GM03348 (cell line): ENCODE results near the gene ITPKA.
"Not testable (repeated sequence)": the region's sequence is repeated elsewhere in the genome, so short reads cannot be mapped to it uniquely, and the experiment has no call there.

Source experiments
- DNase-seq: peaks from one replicate; pipeline ENCODE4 v3.0.0; 2012; ENCODE audit warnings: low spot score

ITPKA gene

DNA sequence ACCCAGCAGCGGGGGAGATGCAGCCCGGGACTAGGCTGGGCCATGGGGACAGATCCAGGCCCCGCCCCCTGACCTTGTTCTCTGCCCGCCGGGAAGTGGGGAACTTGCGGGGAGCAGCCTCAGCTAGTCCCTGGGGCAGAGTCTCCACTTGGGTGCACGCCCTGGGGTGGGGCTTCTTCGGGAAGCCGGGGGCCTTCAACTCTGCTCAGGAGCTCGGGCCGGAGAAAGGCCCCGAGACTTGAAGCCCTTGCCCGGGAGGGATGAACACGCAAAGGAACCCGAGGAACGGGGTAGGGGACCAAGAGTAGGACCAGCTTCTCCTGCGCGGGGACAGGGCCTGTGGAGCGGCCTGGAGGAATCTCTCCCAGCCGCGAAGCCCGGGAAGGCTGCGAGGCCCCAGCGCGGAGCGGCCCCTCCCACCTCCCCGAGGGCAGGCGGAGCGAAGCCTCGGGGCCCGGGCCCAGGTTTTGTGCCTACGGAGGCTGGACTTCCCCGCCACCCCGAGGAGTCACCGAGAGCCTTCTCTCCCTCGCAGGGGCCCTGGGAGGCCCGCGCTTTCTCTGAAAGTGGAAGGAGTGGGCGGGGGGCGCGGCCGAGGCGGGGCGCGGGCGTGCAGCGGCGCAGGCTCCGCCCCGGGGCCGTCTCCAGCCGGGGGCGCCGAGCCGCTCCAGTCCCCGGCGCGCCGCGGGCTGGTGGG, at the start of gene ITPKA:
Gene ITPKA (plus strand): TSS at position 670 of the 697 bp plus-strand sequence. CDS start 54 bp downstream, outside the sequence.
- DNase-seq = peak; percentile 90

DNA sequence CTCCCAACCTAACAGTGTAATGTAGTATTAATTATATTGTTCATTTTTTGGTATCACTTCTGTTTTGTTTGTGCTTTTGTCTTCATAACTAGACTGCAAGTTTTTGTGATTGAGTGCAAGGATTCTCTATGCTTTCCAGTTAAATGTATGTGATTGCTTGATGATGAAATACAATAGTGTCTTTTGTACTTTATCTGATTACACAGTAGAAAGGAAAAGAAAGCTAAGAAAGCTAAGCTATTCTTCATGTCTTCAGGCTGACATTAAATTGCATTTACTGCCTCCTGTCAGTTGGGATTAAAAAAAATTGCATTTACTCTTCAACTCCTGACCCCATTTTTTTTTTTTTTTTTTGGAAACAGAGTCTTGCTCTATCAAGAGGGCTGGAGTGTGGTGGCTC, 48.3 kb upstream of the ITPKA start:
- DNase-seq = no peak

- DNase-seq = no peak
Measured at GRCh38 chr15:41462084-41462795, 31.4 kb upstream of the ITPKA start.

DNA sequence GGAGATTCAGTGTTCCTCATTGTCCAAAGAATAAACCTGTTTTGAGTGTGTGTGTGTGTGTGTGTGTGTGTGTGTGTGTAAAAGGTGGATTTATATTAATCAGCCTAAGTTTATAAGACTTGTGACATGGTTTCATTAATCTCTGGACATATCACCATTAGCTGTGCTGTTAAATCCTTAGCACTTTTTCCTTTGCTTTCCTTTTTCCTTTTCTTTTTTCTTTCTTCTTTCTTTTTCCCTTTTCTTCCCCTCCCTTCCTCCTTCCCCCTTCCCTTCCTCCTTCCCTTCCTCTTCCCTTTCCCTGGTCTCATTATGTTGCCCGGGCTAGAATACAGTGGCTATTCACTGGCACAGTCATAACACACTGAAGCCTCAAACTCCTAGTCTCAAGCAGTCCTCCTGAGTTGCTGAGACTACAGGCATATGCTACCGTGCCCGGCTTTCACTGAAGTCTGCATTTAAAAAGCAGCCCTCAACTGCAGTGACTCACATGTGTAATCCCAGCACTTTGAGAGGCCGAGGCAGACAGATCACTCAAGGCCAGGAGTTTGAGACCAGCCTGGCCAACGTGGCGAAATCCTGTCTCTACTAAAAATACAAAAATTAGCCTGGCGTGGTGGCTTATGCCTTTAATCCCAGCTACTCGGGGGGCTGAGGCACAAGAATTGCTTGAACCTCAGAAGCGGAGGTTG, 28.6 kb upstream of the ITPKA start:
- no peak for DNase-seq

DNA sequence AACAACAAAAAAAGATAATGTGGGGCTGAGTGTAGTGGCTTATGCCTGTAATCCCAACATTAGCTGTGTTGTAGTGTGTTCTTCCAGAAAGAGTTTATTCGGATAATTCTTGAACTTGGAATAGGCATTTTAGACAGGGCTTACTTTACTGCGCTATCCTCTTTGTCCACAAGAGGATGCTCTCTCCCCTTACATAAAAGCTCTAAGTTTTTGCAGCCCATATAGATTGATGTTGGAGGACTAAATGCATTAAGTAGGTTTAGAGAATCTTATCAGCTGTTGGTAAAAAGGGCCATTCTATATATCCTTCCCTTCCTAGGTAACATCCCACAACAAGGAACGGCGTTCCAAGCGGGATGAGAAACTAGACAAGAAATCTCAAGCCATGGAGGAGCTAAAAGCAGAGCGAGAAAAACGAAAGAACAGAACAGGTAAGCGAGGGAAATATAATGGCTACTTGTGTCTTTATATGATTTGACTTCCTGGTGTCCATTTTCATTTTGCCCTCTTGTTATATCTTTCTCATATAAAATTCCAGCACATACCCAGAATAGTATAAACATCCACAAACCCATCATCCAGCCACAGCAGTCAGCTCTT, 27.8 kb upstream of the ITPKA start:
- peak; percentile 57 for DNase-seq

- no peak for DNase-seq
Measured at GRCh38 chr15:41466711-41467110, 27.0 kb upstream of the ITPKA start.

GRCh38 chr15:41469644-41470043, 24.0 kb upstream of the ITPKA start:
- not testable (repeated sequence) for DNase-seq

GRCh38 chr15:41473418-41473817, 20.3 kb upstream of the ITPKA start:
- no peak for DNase-seq

- no peak for DNase-seq
Measured at GRCh38 chr15:41474436-41474835, 19.2 kb upstream of the ITPKA start.

- no peak for DNase-seq
Measured at GRCh38 chr15:41474941-41475340, 18.7 kb upstream of the ITPKA start.

DNA sequence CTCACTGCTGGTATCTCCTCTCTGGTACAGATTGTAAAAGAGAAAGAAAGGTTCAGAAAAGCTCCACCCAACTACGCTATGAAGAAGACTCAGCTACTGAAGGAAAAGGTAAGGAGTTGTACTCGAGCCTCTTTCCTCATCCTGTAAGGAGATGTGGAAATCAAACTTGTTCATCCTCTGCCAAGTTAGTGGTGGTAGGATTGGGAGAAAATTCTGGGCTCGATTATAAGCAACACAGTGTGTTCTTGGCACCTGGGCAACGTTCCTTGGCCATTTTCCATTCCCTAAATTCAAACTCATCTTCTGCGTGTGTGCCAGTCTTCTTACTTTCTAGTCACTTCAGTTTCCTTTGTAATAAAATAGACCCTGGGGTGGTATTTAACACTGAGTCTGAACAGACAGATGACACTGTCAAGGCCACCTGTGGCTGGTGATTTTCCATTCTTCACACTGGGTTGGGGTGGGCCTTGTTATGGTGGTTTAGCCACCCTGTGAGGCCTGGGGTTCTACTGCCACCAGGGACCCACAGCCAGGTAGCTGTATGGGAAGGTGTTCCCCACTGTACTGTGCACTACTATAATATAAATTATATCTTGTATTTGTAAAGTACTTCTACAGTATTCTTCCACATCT, 17.1 kb upstream of the ITPKA start:
- no peak for DNase-seq

DNA sequence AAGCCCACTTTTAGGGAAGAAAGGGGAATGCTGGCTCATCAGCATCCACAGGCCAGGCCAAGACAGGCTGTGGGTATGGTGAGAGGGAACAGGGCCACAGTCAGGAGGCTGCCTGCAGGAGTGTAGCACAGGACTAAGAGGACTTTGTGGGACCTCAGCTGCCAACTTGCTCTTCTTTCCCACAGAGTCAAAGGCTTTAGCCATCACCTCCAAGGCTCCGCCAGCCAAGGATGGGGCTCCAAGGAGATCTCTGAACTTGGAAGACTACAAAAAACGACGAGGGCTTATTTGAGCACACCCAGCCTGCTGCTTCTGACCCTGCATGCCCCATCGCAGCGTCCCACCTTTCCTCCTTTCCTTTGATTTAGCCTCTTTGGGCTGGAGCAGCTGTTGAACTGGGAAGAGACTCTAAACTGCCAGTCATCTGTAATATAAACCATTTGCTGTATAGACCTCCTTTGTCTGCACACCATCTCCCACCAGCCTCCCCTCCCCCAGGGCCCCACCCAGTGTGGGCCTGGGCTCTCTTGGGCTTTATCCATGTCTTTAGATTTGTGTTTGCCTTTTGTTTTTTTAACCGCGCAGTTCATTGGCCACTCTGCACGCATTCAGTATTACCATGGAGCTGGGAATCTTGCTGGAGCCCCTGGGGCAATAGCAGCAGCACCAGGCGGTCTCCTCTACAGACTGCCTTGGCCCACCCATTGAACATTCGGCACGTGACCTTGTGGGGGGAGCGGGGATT, 13.1 kb upstream of the ITPKA start:
- DNase-seq = no peak

GRCh38 chr15:41482110-41482877, 11.4 kb upstream of the ITPKA start:
- DNase-seq = no peak

- no peak for DNase-seq
Measured at GRCh38 chr15:41483115-41483514, 10.6 kb upstream of the ITPKA start.

DNA sequence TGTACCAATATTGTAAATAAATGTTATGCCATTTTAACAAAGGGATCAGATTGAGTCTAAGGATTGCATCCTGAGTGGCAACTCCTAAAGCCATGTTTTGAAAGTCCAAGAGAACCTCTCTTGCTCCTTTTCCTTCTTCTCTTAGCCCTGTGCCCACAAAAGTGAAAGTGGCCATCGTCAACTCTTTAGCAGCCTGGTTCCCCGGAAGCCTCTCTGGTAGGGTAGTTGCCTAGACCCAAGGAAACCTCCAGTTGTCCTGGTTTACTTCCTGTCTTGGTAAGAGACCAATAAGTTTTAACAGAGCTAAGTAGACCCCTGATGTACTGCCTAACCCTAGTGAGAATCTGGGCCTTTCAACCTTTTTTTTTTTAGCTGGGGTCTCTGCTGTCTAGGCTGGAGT, 10.2 kb upstream of the ITPKA start:
- DNase-seq = no peak

DNA sequence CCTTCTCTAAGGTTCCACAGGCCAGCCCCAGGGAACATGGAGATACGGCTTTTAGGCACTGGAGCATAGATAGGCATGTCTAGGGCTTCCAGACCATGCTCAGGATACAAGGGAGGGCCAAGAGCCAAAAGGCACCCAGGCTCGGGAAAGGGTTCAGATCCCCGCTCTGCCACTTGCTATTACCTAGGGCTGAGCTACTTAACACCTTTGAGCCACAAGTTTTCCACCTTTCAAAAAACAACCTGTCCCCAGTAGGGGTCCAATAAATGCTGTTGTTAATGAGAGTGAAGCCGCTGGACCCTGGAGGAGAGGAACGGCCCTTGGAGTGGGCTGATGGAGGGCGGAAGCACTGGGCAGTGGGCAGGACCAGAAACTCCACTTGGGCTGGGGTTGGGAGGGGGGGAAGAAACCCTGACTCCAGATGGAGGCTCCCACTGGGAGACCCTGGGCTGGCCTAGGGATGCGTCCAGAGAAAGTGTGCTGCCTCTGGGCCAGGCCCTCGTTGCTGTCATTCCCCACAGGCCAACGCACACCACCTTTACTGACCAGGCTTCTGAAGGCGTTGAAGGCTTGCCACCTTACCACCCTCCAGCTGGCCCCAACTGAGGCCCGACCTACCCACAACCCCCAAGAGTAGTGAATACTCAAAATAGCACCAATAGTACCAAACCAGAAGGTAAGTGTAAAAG, 8.6 kb upstream of the ITPKA start:
- no peak for DNase-seq

GRCh38 chr15:41486286-41486685, 7.4 kb upstream of the ITPKA start:
- no peak for DNase-seq

GRCh38 chr15:41487381-41487780, 6.3 kb upstream of the ITPKA start:
- DNase-seq = no peak

- no peak for DNase-seq
Measured at GRCh38 chr15:41487802-41488201, 5.9 kb upstream of the ITPKA start.

DNA sequence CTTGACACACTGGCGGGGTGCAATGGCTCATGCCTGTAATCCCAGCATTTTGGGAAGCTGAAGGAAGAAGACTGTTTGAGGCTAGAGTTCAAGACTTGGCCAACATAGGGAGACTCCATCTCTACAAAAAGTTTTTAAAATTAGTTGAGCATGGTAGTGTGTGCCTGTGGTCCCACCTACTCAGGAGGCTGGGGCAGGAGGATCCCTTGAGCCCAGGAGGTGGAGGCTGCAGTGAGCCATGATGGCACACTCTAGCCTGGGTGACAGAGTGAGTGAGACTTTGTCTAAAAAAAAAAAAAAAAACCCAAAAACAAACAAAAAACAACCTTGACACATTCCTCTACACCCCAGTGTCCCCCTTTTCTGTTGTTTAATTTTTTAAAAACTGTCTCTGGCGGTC, 4.0 kb upstream of the ITPKA start:
- DNase-seq = no peak
